Glutamatergic neuron (in vitro differentiated cells): Measurements from ENCODE around the gene SLC12A6. TPM values are rescaled to one million over a fixed set of nuclear protein-coding genes. Genes with fewer than 3 reads are reported as not detected.

ENCODE experiments used
- DNase-seq: peaks from one replicate; pipeline ENCODE4 v3.0.0; 2022
- H3K27ac Mint-ChIP-seq: one replicate; pipeline ENCODE4 v1.8.0; 2020; ENCODE audit warnings: mild to moderate bottlenecking, mixed read lengths, inconsistent platforms; ENCODE audit not compliant: unreplicated experiment
- H3K27me3 Mint-ChIP-seq: one replicate; pipeline ENCODE4 v1.8.0; 2020; ENCODE audit warnings: mild to moderate bottlenecking, moderate library complexity, mixed read lengths, inconsistent platforms; ENCODE audit not compliant: unreplicated experiment
- H3K36me3 Mint-ChIP-seq: one replicate; pipeline ENCODE4 v1.8.0; 2020; ENCODE audit warnings: mild to moderate bottlenecking, mixed read lengths, inconsistent platforms; ENCODE audit not compliant: unreplicated experiment
- H3K4me1 Mint-ChIP-seq: one replicate; pipeline ENCODE4 v1.8.0; 2020; ENCODE audit warnings: mild to moderate bottlenecking, low read depth, mixed read lengths, inconsistent platforms; ENCODE audit not compliant: unreplicated experiment
- H3K4me3 Mint-ChIP-seq: one replicate; pipeline ENCODE4 v1.8.0; 2020; ENCODE audit warnings: mild to moderate bottlenecking, mixed read lengths, inconsistent platforms; ENCODE audit not compliant: unreplicated experiment
- H3K9me3 Mint-ChIP-seq: one replicate; pipeline ENCODE4 v1.8.0; 2020; ENCODE audit warnings: mild to moderate bottlenecking, moderate library complexity, mixed read lengths, inconsistent platforms; ENCODE audit not compliant: unreplicated experiment
- total RNA-seq: library from RNA; stranded (reverse); fragmentation: NEBNext Ultra II Directional; extraction: Animal tissue kit (Norgen Biotek cat#: 25700); gene quantifications from one replicate; pipeline ENCODE4 v1.2.1, GENCODE V29; 2021; ENCODE audit not compliant: unreplicated experiment
- TF ChIP-seq, protein P1 (sequence below): fragments of 200-600 bp; sonication (generic); IDR thresholded peaks from one replicate; pipeline ENCODE4 v1.5.0; 2021; ENCODE audit not compliant: partially characterized antibody, unreplicated experiment

Gene SLC12A6
- total RNA-seq, 1 donor from 2014 or later = 43.3 TPM

DNA sequence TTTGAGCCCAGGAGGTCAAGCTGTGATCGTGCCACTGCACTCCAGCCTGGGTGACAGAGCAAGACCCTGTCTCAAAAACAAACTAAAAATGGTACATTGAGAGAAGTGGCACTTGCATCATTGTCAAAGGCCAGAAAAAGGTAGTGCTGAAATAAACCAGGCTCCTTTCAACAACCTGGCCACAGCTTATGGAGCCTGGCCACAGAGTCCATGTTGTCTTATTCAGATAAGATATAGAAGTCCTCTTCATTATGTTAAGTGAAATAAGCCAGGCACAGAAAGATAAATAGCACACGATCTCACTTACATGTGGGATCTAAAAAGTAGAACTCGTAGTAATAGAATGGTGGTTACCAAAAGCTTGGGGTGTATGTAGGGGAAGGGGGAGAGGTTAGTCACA is 78.0 kb downstream of the SLC12A6 start:
- Mint-ChIP-seq H3K27ac (no peak overlapping the region), H3K36me3 (no peaks in the 10 kb centered on the region), H3K4me3 (no peak overlapping the region), H3K27me3 (no peaks in the 10 kb centered on the region), H3K4me1 (peaks cover 9% of the 10 kb centered on the region), H3K9me3 (no peaks in the 10 kb centered on the region)
- TF ChIP-seq, protein P1, sequence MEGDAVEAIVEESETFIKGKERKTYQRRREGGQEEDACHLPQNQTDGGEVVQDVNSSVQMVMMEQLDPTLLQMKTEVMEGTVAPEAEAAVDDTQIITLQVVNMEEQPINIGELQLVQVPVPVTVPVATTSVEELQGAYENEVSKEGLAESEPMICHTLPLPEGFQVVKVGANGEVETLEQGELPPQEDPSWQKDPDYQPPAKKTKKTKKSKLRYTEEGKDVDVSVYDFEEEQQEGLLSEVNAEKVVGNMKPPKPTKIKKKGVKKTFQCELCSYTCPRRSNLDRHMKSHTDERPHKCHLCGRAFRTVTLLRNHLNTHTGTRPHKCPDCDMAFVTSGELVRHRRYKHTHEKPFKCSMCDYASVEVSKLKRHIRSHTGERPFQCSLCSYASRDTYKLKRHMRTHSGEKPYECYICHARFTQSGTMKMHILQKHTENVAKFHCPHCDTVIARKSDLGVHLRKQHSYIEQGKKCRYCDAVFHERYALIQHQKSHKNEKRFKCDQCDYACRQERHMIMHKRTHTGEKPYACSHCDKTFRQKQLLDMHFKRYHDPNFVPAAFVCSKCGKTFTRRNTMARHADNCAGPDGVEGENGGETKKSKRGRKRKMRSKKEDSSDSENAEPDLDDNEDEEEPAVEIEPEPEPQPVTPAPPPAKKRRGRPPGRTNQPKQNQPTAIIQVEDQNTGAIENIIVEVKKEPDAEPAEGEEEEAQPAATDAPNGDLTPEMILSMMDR = no peak
- no peak for DNase-seq

GRCh38 chr15:34258151-34258550 is 79.4 kb downstream of the SLC12A6 start:
- DNase-seq = no peak

DNA sequence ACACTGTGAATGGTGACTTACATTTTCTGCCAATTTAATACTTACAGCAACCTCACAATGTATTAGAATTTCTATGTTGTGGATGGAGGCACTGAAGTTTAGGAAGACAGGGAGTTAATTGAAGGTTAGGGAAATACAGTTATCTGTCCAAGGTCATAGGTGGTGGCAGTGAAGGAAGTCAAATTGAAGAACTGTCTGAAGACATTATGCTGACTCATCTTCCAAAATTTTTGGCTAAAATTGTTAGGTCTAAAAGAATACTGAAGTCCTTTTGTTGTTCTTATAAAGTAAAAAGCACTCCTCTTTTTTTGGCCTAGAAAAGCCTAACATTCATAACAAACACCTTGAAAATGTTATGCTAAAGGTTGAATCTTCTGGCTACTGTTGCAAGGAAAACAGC is 85.0 kb downstream of the SLC12A6 start:
- Mint-ChIP-seq H3K4me1 (peaks cover 2% of the 10 kb centered on the region), H3K9me3 (no peaks in the 10 kb centered on the region), H3K4me3 (no peak overlapping the region), H3K27me3 (peaks cover 2% of the 10 kb centered on the region), H3K27ac (no peak overlapping the region), H3K36me3 (no peaks in the 10 kb centered on the region)
- DNase-seq = no peak
- TF ChIP-seq, protein P1 = no peak

More at GRCh38 chr15:34258151-34258550, 79.4 kb downstream of the SLC12A6 start:
- Mint-ChIP-seq H3K4me3 (peak overlapping the region; percentile 39), H3K27ac (peak overlapping the region; percentile 34), H3K9me3 (no peaks in the 10 kb centered on the region), H3K36me3 (no peaks in the 10 kb centered on the region), H3K4me1 (peaks cover 9% of the 10 kb centered on the region), H3K27me3 (no peaks in the 10 kb centered on the region)
- TF ChIP-seq, protein P1 = no peak

- H3K36me3 Mint-ChIP-seq = no peaks in the 10 kb centered on the region
- no peak overlapping the region for H3K4me3 Mint-ChIP-seq
- no peak overlapping the region for H3K27ac Mint-ChIP-seq
- no peak for DNase-seq
- no peaks in the 10 kb centered on the region for H3K9me3 Mint-ChIP-seq
- no peaks in the 10 kb centered on the region for H3K4me1 Mint-ChIP-seq
- H3K27me3 Mint-ChIP-seq = peaks cover 2% of the 10 kb centered on the region
- TF ChIP-seq, protein P1 = no peak
Observed at GRCh38 chr15:34248190-34248589, 89.4 kb downstream of the SLC12A6 start.

DNA sequence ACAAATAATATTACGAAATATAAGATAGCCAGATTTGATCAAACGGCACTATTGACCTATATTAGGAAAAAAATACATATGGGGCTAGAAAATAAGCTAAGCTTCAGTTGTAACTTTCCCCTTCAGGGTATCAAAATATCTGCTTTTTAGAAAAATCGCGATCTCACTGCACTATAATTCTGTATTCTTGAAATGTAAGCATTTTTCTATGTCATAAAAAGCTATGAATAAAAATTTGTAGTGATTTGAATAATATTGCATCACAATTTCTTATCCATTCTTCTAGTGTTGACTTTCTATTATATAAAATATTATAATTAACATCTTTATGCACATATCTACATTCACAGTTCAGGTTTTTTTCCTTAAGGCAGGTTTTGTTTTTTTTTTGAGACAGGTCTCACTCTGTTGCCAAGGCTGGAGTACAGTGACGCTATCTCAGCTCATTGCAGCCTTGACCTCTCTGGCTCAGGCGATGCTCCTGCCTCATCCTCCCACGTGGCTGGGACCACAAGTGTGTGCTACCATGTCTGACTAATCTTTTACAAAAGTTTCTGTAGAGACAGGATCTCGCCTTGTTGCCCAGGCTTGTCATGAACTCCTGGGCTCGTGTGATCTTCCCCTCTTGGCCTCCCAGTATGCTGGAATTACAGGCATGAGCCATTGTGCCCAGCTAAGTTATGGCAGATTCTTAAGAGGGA is 91.2 kb downstream of the SLC12A6 start:
- Mint-ChIP-seq H3K27me3 (peaks cover 2% of the 10 kb centered on the region), H3K27ac (no peak overlapping the region), H3K36me3 (no peaks in the 10 kb centered on the region), H3K4me1 (no peaks in the 10 kb centered on the region), H3K4me3 (no peak overlapping the region), H3K9me3 (no peaks in the 10 kb centered on the region)
- TF ChIP-seq, protein P1 = no peak
- no peak for DNase-seq
